MM.1S (cell line): ENCODE results near the gene CNGA1.

Experiments
- DNase-seq: peaks from one replicate; pipeline ENCODE4 v3.0.0-alpha.2; 2015
- H2AFZ ChIP-seq: fragments of 300-600 bp; sonication (generic); 2 replicates; pipeline ENCODE4 v1.6.0; 2016; ENCODE audit warnings: antibody characterized with exemption, low read length
- H3F3A ChIP-seq: fragments of 300-600 bp; sonication (generic); 2 replicates; pipeline ENCODE4 v1.6.1; 2016; ENCODE audit warnings: mild to moderate bottlenecking, antibody characterized with exemption, low read length, moderate library complexity, mixed read lengths; ENCODE audit not compliant: insufficient read depth
- H3K27ac ChIP-seq: fragments of 300-600 bp; sonication (generic); 2 replicates; pipeline ENCODE4 v1.5.1; 2016; ENCODE audit warnings: mild to moderate bottlenecking, low read length
- H3K27me3 ChIP-seq: fragments of 300-600 bp; sonication (generic); replicated peaks from 2 replicates; pipeline ENCODE4 v1.6.0; 2016; ENCODE audit warnings: low read length; ENCODE audit not compliant: insufficient read depth
- H3K36me3 ChIP-seq: fragments of 300-600 bp; sonication (generic); replicated peaks from 2 replicates; pipeline ENCODE4 v1.6.1; 2016; ENCODE audit warnings: mild to moderate bottlenecking, low read length, mixed read lengths; ENCODE audit not compliant: insufficient read depth
- H3K4me1 ChIP-seq: fragments of 300-600 bp; sonication (generic); 2 replicates; pipeline ENCODE4 v1.6.1; 2016; ENCODE audit warnings: low read length, mixed read lengths
- H3K4me2 ChIP-seq: fragments of 300-600 bp; sonication (generic); 2 replicates; pipeline ENCODE4 v1.6.0; 2016; ENCODE audit warnings: low read depth, low read length
- H3K4me3 ChIP-seq: fragments of 300-600 bp; sonication (generic); 2 replicates; pipeline ENCODE4 v1.5.1; 2016; ENCODE audit warnings: low read length, mixed read lengths
- H3K79me2 ChIP-seq: fragments of 300-600 bp; sonication (generic); 2 replicates; pipeline ENCODE4 v1.6.1; 2016; ENCODE audit warnings: mixed run types, low read length, mixed read lengths
- H3K9ac ChIP-seq: fragments of 300-600 bp; sonication (generic); 2 replicates; pipeline ENCODE4 v1.6.1; 2016; ENCODE audit warnings: low read length, mixed read lengths
- H3K9me2 ChIP-seq: fragments of 300-600 bp; sonication (generic); replicated peaks from 2 replicates; pipeline ENCODE4 v1.6.1; 2016; ENCODE audit warnings: mild to moderate bottlenecking, low read length, mixed read lengths; ENCODE audit not compliant: insufficient read depth
- H3K9me3 ChIP-seq: fragments of 300-600 bp; sonication (generic); replicated peaks from 2 replicates; pipeline ENCODE4 v1.6.1; 2016; ENCODE audit warnings: mild to moderate bottlenecking, low read length, mixed read lengths; ENCODE audit not compliant: insufficient read depth
- H4K20me1 ChIP-seq: fragments of 300-600 bp; sonication (generic); 2 replicates; pipeline ENCODE4 v1.6.1; 2016; ENCODE audit warnings: mild to moderate bottlenecking, low read length, moderate library complexity, mixed read lengths; ENCODE audit not compliant: insufficient read depth
- EZH2 ChIP-seq: fragments of 300-600 bp; sonication (generic); optimal IDR thresholded peaks from 2 replicates; pipeline ENCODE3; 2017; ENCODE audit warnings: low read depth, mild to moderate bottlenecking, antibody characterized with exemption, low read length, mixed read lengths
- EZH2phosphoT487 ChIP-seq: fragments of 300-600 bp; sonication (generic); IDR thresholded peaks from 2 replicates; pipeline ENCODE4 v1.6.1; 2018; ENCODE audit warnings: antibody characterized with exemption, low read length
- TF ChIP-seq, protein P1 (sequence below): fragments of 300-600 bp; sonication (generic); IDR thresholded peaks from 2 replicates; pipeline ENCODE4 v1.5.1; 2016; ENCODE audit warnings: antibody characterized with exemption, low read length, mixed read lengths

CNGA1 gene

DNA sequence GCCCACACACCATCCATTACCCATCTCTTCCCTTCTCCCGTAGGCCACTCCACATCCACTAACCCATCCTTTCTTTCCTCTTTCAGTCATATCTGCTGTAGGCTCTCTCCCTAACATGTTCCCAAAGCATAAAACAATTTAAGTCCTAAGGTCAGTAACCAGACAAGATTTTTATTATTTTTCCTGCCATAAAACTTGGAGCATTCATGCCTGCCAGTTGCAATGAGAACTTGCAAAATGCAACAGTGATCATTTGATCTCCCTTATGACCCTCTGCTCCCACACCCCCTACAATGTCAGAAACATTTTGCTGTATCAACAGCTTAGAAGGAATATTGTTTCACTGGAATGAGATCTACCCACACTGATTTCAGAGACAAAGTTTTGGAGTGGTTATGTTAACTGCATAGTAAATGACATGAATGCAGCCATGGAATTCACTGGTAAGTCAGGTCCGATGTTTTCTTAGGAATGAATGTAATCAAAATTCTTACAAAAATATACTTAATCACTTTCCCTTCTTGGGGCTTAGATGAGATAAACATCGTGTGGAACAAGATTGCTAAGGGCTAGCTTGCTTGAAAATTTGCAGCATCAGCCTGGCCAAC is 5.8 kb upstream of the CNGA1 start:
- Histone ChIP-seq H2AFZ (no peak overlapping the region), H3K4me2 (no peak overlapping the region), H3F3A (no peaks in the 10 kb centered on the region), H3K9ac (no peak overlapping the region), H3K4me3 (no peak overlapping the region), H3K9me3 (no peaks in the 10 kb centered on the region), H3K4me1 (no peaks in the 10 kb centered on the region), H3K27ac (no peak overlapping the region), H3K9me2 (no peaks in the 10 kb centered on the region), H3K27me3 (peaks cover 16% of the 10 kb centered on the region), H3K79me2 (no peaks in the 10 kb centered on the region), H4K20me1 (no peaks in the 10 kb centered on the region), H3K36me3 (no peaks in the 10 kb centered on the region)
- no peak for DNase-seq
- no peak for TF ChIP-seq EZH2phosphoT487
- TF ChIP-seq EZH2: no peak
- TF ChIP-seq, protein P1, sequence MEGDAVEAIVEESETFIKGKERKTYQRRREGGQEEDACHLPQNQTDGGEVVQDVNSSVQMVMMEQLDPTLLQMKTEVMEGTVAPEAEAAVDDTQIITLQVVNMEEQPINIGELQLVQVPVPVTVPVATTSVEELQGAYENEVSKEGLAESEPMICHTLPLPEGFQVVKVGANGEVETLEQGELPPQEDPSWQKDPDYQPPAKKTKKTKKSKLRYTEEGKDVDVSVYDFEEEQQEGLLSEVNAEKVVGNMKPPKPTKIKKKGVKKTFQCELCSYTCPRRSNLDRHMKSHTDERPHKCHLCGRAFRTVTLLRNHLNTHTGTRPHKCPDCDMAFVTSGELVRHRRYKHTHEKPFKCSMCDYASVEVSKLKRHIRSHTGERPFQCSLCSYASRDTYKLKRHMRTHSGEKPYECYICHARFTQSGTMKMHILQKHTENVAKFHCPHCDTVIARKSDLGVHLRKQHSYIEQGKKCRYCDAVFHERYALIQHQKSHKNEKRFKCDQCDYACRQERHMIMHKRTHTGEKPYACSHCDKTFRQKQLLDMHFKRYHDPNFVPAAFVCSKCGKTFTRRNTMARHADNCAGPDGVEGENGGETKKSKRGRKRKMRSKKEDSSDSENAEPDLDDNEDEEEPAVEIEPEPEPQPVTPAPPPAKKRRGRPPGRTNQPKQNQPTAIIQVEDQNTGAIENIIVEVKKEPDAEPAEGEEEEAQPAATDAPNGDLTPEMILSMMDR: no peak

DNA sequence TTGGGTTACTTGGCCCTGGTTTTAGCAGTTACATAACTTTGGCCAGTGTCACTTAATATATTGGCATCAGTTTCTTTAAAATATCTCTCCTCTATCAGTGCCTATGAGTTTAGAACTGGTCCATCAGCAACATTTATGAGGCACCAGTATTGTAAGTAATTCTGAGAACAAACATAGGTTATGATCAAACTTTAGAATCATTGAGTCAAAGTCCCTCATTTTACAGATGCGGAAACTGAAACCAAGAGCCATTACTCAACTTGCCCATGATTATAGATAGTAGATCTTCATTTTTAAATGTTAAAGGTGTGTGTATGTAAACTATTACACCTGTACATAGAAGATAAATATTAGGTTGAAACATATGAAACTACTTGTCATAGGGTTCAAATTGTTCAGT is 4.6 kb upstream of the CNGA1 start:
- no peak overlapping the region for H3K4me2 ChIP-seq
- H3F3A ChIP-seq: no peaks in the 10 kb centered on the region
- H3K9ac ChIP-seq: no peak overlapping the region
- H3K4me3 ChIP-seq: no peak overlapping the region
- H3K36me3 ChIP-seq: no peaks in the 10 kb centered on the region
- no peaks in the 10 kb centered on the region for H3K79me2 ChIP-seq
- H3K4me1 ChIP-seq: no peaks in the 10 kb centered on the region
- no peaks in the 10 kb centered on the region for H3K9me3 ChIP-seq
- no peaks in the 10 kb centered on the region for H4K20me1 ChIP-seq
- DNase-seq: no peak
- TF ChIP-seq EZH2: no peak
- TF ChIP-seq, protein P1: no peak
- no peak for TF ChIP-seq EZH2phosphoT487
- H3K27ac ChIP-seq: no peak overlapping the region
- no peak overlapping the region for H2AFZ ChIP-seq
- H3K27me3 ChIP-seq: peaks cover 16% of the 10 kb centered on the region
- H3K9me2 ChIP-seq: no peaks in the 10 kb centered on the region

DNA sequence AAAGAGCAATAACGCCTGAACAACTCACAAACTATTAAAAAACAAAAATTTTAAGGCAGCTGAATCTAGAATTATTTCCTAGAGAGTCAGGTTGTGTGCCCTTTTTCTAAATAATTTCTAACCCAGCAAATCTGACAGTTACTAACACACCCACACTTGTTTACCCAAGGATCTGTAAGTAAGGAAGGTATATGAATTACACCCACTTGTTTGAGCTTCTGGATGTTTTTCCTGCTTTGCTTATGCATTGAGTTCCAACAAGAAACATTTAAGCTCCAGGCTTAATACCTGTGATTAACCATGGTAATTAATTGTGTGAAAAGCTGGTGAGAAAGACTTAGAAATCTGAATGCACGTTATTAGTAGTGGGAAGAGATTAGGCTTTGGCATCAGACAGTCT is 1.6 kb upstream of the CNGA1 start:
- H3K27me3 ChIP-seq: peaks cover 16% of the 10 kb centered on the region
- no peak for DNase-seq
- no peak overlapping the region for H2AFZ ChIP-seq
- H3K4me3 ChIP-seq: no peak overlapping the region
- no peaks in the 10 kb centered on the region for H3K9me3 ChIP-seq
- no peaks in the 10 kb centered on the region for H4K20me1 ChIP-seq
- H3K79me2 ChIP-seq: no peaks in the 10 kb centered on the region
- H3K4me1 ChIP-seq: 0 out of 2 replicates have a peak, but pooled peaks cover 5% of the 10 kb centered on the region
- H3K4me2 ChIP-seq: no peak overlapping the region
- H3F3A ChIP-seq: no peaks in the 10 kb centered on the region
- H3K9me2 ChIP-seq: no peaks in the 10 kb centered on the region
- no peak overlapping the region for H3K9ac ChIP-seq
- no peak overlapping the region for H3K27ac ChIP-seq
- H3K36me3 ChIP-seq: no peaks in the 10 kb centered on the region
- TF ChIP-seq, protein P1: no peak
- no peak for TF ChIP-seq EZH2
